Measurements from ENCODE around the gene FBXW9.

FBXW9 gene

GRCh38 chr19:12711187-12711586, 14.8 kb upstream of the FBXW9 start:
- H3K4ac ChIP-seq (ENCODE audit: low read depth, low read length), result no peak overlapping the region
- no peak overlapping the region for H2BK15ac ChIP-seq (replicated peaks; ENCODE audit: low read depth)
- H3K18ac ChIP-seq (ENCODE audit: low read length), result no peak overlapping the region
- H3K4me3 ChIP-seq (ENCODE audit: low read length), result no peak overlapping the region
- peaks cover 6% of the 10 kb centered on the region for H3K79me1 ChIP-seq (ENCODE audit: low read length)
- no peaks in the 10 kb centered on the region for H3K4me1 ChIP-seq (ENCODE audit: control insufficient read depth, low read depth, low read length)
- no peak overlapping the region for H4K8ac ChIP-seq (ENCODE audit: low read depth, low read length)
- peaks cover 2% of the 10 kb centered on the region for H3K79me2 ChIP-seq (ENCODE audit: control insufficient read depth, insufficient read depth, low read length)
- no peak overlapping the region for H2BK120ac ChIP-seq (ENCODE audit: low read depth, low read length)
- no peaks in the 10 kb centered on the region for H3K27me3 ChIP-seq (ENCODE audit: insufficient read depth, low read length, poor library complexity)
- no peak overlapping the region for H3K27ac ChIP-seq (ENCODE audit: low read depth, low read length)
- no peak for DNase-seq
- no peak overlapping the region for H3K56ac ChIP-seq (ENCODE audit: low read length)
- WGBS (ENCODE audit: extremely low coverage, insufficient coverage, low lambda C conversion rate), result no CpG with 5 or more reads among the region's 17 CpGs
- no peak overlapping the region for H3K23ac ChIP-seq (ENCODE audit: low read length)
- H4K5ac ChIP-seq (ENCODE audit: low read length), result no peak overlapping the region
- no peak overlapping the region for H3K9ac ChIP-seq (ENCODE audit: low read length)
- no peak overlapping the region for H2AK5ac ChIP-seq (ENCODE audit: low read length)
- H3K4me2 ChIP-seq (ENCODE audit: low read length), result no peak overlapping the region
- no peak overlapping the region for H2BK5ac ChIP-seq (ENCODE audit: low read length)
- H3K36me3 ChIP-seq (ENCODE audit: control insufficient read depth, insufficient read depth, low read length), result peaks cover 21% of the 10 kb centered on the region

- Histone ChIP-seq H3K23ac (ENCODE audit: low read length) (no peak overlapping the region), H3K4ac (ENCODE audit: low read depth, low read length) (no peak overlapping the region), H3K4me1 (ENCODE audit: control insufficient read depth, low read depth, low read length) (no peaks in the 10 kb centered on the region), H2BK15ac (replicated peaks; ENCODE audit: low read depth) (no peak overlapping the region), H3K18ac (ENCODE audit: low read length) (no peak overlapping the region), H3K27ac (ENCODE audit: low read depth, low read length) (no peak overlapping the region), H4K8ac (ENCODE audit: low read depth, low read length) (no peak overlapping the region), H3K4me3 (ENCODE audit: low read length) (no peak overlapping the region), H3K79me2 (ENCODE audit: control insufficient read depth, insufficient read depth, low read length) (no peaks in the 10 kb centered on the region), H2BK120ac (ENCODE audit: low read depth, low read length) (no peak overlapping the region), H3K36me3 (ENCODE audit: control insufficient read depth, insufficient read depth, low read length) (peaks cover 26% of the 10 kb centered on the region), H2AK5ac (ENCODE audit: low read length) (no peak overlapping the region), H3K9ac (ENCODE audit: low read length) (no peak overlapping the region), H3K56ac (ENCODE audit: low read length) (no peak overlapping the region), H2BK5ac (ENCODE audit: low read length) (no peak overlapping the region), H3K27me3 (ENCODE audit: insufficient read depth, low read length, poor library complexity) (no peaks in the 10 kb centered on the region), H4K5ac (ENCODE audit: low read length) (no peak overlapping the region), H3K79me1 (ENCODE audit: low read length) (peaks cover 2% of the 10 kb centered on the region), H3K4me2 (ENCODE audit: low read length) (no peak overlapping the region)
- WGBS (ENCODE audit: extremely low coverage, insufficient coverage, low lambda C conversion rate), result no CpG with 5 or more reads among the region's 8 CpGs
- no peak for DNase-seq
These were observed 12.2 kb upstream of the FBXW9 start for GRCh38 chr19:12708641-12709040.

- Histone ChIP-seq H3K4me2 (ENCODE audit: low read length) (no peak overlapping the region), H3K56ac (ENCODE audit: low read length) (no peak overlapping the region), H3K4me3 (ENCODE audit: low read length) (no peak overlapping the region), H3K79me1 (ENCODE audit: low read length) (peaks cover 4% of the 10 kb centered on the region), H3K79me2 (ENCODE audit: control insufficient read depth, insufficient read depth, low read length) (no peaks in the 10 kb centered on the region), H4K8ac (ENCODE audit: low read depth, low read length) (no peak overlapping the region), H4K5ac (ENCODE audit: low read length) (no peak overlapping the region), H2BK120ac (ENCODE audit: low read depth, low read length) (no peak overlapping the region), H2BK5ac (ENCODE audit: low read length) (no peak overlapping the region), H2AK5ac (ENCODE audit: low read length) (no peak overlapping the region), H3K36me3 (ENCODE audit: control insufficient read depth, insufficient read depth, low read length) (peaks cover 31% of the 10 kb centered on the region), H3K9ac (ENCODE audit: low read length) (no peak overlapping the region), H2BK15ac (replicated peaks; ENCODE audit: low read depth) (no peak overlapping the region), H3K27me3 (ENCODE audit: insufficient read depth, low read length, poor library complexity) (no peaks in the 10 kb centered on the region), H3K4me1 (ENCODE audit: control insufficient read depth, low read depth, low read length) (no peaks in the 10 kb centered on the region), H3K4ac (ENCODE audit: low read depth, low read length) (no peak overlapping the region), H3K27ac (ENCODE audit: low read depth, low read length) (no peak overlapping the region), H3K23ac (ENCODE audit: low read length) (no peak overlapping the region), H3K18ac (ENCODE audit: low read length) (no peak overlapping the region)
- no peak for DNase-seq
- WGBS (ENCODE audit: extremely low coverage, insufficient coverage, low lambda C conversion rate), result no CpG with 5 or more reads among the region's 13 CpGs
These were observed 9.9 kb upstream of the FBXW9 start for GRCh38 chr19:12706332-12706718.

- H3K9ac ChIP-seq (ENCODE audit: low read length), result no peak overlapping the region
- no peak overlapping the region for H3K18ac ChIP-seq (ENCODE audit: low read length)
- no peak overlapping the region for H2BK120ac ChIP-seq (ENCODE audit: low read depth, low read length)
- peaks cover 33% of the 10 kb centered on the region for H3K36me3 ChIP-seq (ENCODE audit: control insufficient read depth, insufficient read depth, low read length)
- H2AK5ac ChIP-seq (ENCODE audit: low read length), result no peak overlapping the region
- no peak overlapping the region for H2BK15ac ChIP-seq (replicated peaks; ENCODE audit: low read depth)
- no peaks in the 10 kb centered on the region for H3K79me2 ChIP-seq (ENCODE audit: control insufficient read depth, insufficient read depth, low read length)
- no peak overlapping the region for H4K5ac ChIP-seq (ENCODE audit: low read length)
- no peak overlapping the region for H3K4ac ChIP-seq (ENCODE audit: low read depth, low read length)
- no CpG with 5 or more reads among the region's 29 CpGs for WGBS (ENCODE audit: extremely low coverage, insufficient coverage, low lambda C conversion rate)
- no peak overlapping the region for H3K4me3 ChIP-seq (ENCODE audit: low read length)
- H4K8ac ChIP-seq (ENCODE audit: low read depth, low read length), result no peak overlapping the region
- H3K56ac ChIP-seq (ENCODE audit: low read length), result no peak overlapping the region
- no peak overlapping the region for H3K23ac ChIP-seq (ENCODE audit: low read length)
- no peaks in the 10 kb centered on the region for H3K4me1 ChIP-seq (ENCODE audit: control insufficient read depth, low read depth, low read length)
- no peak overlapping the region for H3K27ac ChIP-seq (ENCODE audit: low read depth, low read length)
- H3K79me1 ChIP-seq (ENCODE audit: low read length), result peaks cover 4% of the 10 kb centered on the region
- H2BK5ac ChIP-seq (ENCODE audit: low read length), result no peak overlapping the region
- H3K27me3 ChIP-seq (ENCODE audit: insufficient read depth, low read length, poor library complexity), result no peaks in the 10 kb centered on the region
- no peak overlapping the region for H3K4me2 ChIP-seq (ENCODE audit: low read length)
- DNase-seq, result no peak
These were observed 9.4 kb upstream of the FBXW9 start for GRCh38 chr19:12705654-12706331.

- H3K27ac ChIP-seq (ENCODE audit: low read depth, low read length), result no peak overlapping the region
- no CpG with 5 or more reads among the region's 13 CpGs for WGBS (ENCODE audit: extremely low coverage, insufficient coverage, low lambda C conversion rate)
These were observed 8.7 kb upstream of the FBXW9 start for GRCh38 chr19:12705169-12705568.

GRCh38 chr19:12703046-12703445, 6.6 kb upstream of the FBXW9 start:
- no peaks in the 10 kb centered on the region for H3K27me3 ChIP-seq (ENCODE audit: insufficient read depth, low read length, poor library complexity)
- H2BK120ac ChIP-seq (ENCODE audit: low read depth, low read length), result no peak overlapping the region
- H3K27ac ChIP-seq (ENCODE audit: low read depth, low read length), result no peak overlapping the region
- H3K4me3 ChIP-seq (ENCODE audit: low read length), result no peak overlapping the region
- H3K56ac ChIP-seq (ENCODE audit: low read length), result no peak overlapping the region
- H3K4me1 ChIP-seq (ENCODE audit: control insufficient read depth, low read depth, low read length), result no peaks in the 10 kb centered on the region
- no peak overlapping the region for H3K4me2 ChIP-seq (ENCODE audit: low read length)
- H4K8ac ChIP-seq (ENCODE audit: low read depth, low read length), result no peak overlapping the region
- no peak overlapping the region for H2AK5ac ChIP-seq (ENCODE audit: low read length)
- H3K79me1 ChIP-seq (ENCODE audit: low read length), result peaks cover 4% of the 10 kb centered on the region
- no peaks in the 10 kb centered on the region for H3K79me2 ChIP-seq (ENCODE audit: control insufficient read depth, insufficient read depth, low read length)
- no peak overlapping the region for H3K4ac ChIP-seq (ENCODE audit: low read depth, low read length)
- DNase-seq, result peak; percentile 97
- no peak overlapping the region for H3K9ac ChIP-seq (ENCODE audit: low read length)
- H4K5ac ChIP-seq (ENCODE audit: low read length), result no peak overlapping the region
- no peak overlapping the region for H3K18ac ChIP-seq (ENCODE audit: low read length)
- no peak overlapping the region for H2BK5ac ChIP-seq (ENCODE audit: low read length)
- H2BK15ac ChIP-seq (replicated peaks; ENCODE audit: low read depth), result no peak overlapping the region
- no peak overlapping the region for H3K23ac ChIP-seq (ENCODE audit: low read length)
- peaks cover 26% of the 10 kb centered on the region for H3K36me3 ChIP-seq (ENCODE audit: control insufficient read depth, insufficient read depth, low read length)
- no CpG with 5 or more reads among the region's 9 CpGs for WGBS (ENCODE audit: extremely low coverage, insufficient coverage, low lambda C conversion rate)

More at GRCh38 chr19:12705169-12705568, 8.7 kb upstream of the FBXW9 start:
- Histone ChIP-seq H2BK15ac (replicated peaks; ENCODE audit: low read depth) (no peak overlapping the region), H3K4me2 (ENCODE audit: low read length) (no peak overlapping the region), H3K27me3 (ENCODE audit: insufficient read depth, low read length, poor library complexity) (no peaks in the 10 kb centered on the region), H3K4me1 (ENCODE audit: control insufficient read depth, low read depth, low read length) (no peaks in the 10 kb centered on the region), H3K36me3 (ENCODE audit: control insufficient read depth, insufficient read depth, low read length) (peaks cover 31% of the 10 kb centered on the region), H2AK5ac (ENCODE audit: low read length) (no peak overlapping the region), H2BK5ac (ENCODE audit: low read length) (no peak overlapping the region), H3K56ac (ENCODE audit: low read length) (no peak overlapping the region), H2BK120ac (ENCODE audit: low read depth, low read length) (no peak overlapping the region), H3K9ac (ENCODE audit: low read length) (no peak overlapping the region), H3K79me1 (ENCODE audit: low read length) (peaks cover 4% of the 10 kb centered on the region), H3K4me3 (ENCODE audit: low read length) (no peak overlapping the region), H4K8ac (ENCODE audit: low read depth, low read length) (no peak overlapping the region), H3K79me2 (ENCODE audit: control insufficient read depth, insufficient read depth, low read length) (no peaks in the 10 kb centered on the region), H3K18ac (ENCODE audit: low read length) (no peak overlapping the region), H4K5ac (ENCODE audit: low read length) (no peak overlapping the region), H3K23ac (ENCODE audit: low read length) (no peak overlapping the region), H3K4ac (ENCODE audit: low read depth, low read length) (no peak overlapping the region)
- DNase-seq, result no peak
